ENCODE results near the gene TMEM205. TPM values are rescaled to one million over a fixed set of nuclear protein-coding genes. Genes with fewer than 3 reads are reported as not detected.

The TMEM205 gene
- 10 to 100 TPM; 31.1 to 33.2 TPM for total RNA-seq

- Mint-ChIP-seq H3K9me3 (peaks cover 14% of the 10 kb centered on the region), H3K4me1 (ENCODE audit: low read depth) (peaks cover 25% of the 10 kb centered on the region), H3K27ac (peak within 1 kb of the TSS; percentile 85), H3K27me3 (no peaks in the 10 kb centered on the region), H3K36me3 (peaks cover 10% of the 10 kb centered on the region), H3K4me3 (peak within 1 kb of the TSS; percentile 80)
- intact Hi-C loops (cut with micrococcal nuclease): loop anchor here (1.0 kb wide), 2 partner anchors 9 to 28 kb away; partner anchors contain the start of genes PLPPR2 and SWSAP1
- CTCF ChIA-PET: interaction anchor here (0.9 to 2.4 kb wide), 7 partner anchors 22 to 136 kb away, joined by 3 to 15 read pairs (median 7); partner anchors contain the start of gene SWSAP1
- POLR2A ChIA-PET: interaction anchor here (0.5 to 1.9 kb wide), 6 partner anchors 22 to 257 kb away, joined by 3 to 10 read pairs (median 3); partner anchors contain the start of genes LDLR and SWSAP1
- DNase-seq: peak; percentile 100
Measured at GRCh38 chr19:11346104-11346940, at the start of gene TMEM205, which contains the start of gene CCDC159. TSS of gene TMEM205 (minus strand) at chr19:11346268. CDS start at chr19:11345619, 649 bp downstream. TSS of gene CCDC159 (plus strand) at chr19:11346519. CDS start at chr19:11346607, 88 bp downstream.

- Mint-ChIP-seq H3K36me3 (no peaks in the 10 kb centered on the region), H3K4me1 (ENCODE audit: low read depth) (peaks cover 6% of the 10 kb centered on the region), H3K4me3 (no peak overlapping the region), H3K9me3 (peaks cover 3% of the 10 kb centered on the region), H3K27ac (no peak overlapping the region), H3K27me3 (peaks cover 4% of the 10 kb centered on the region)
- intact Hi-C loops (cut with micrococcal nuclease): no loop called here
- no peak for DNase-seq
- POLR2A ChIA-PET: interaction anchor here (1.6 kb wide), 1 partner anchor 9 kb away, joined by 3 read pairs; no protein-coding TSS in a partner anchor
- CTCF ChIA-PET: interaction anchor here (0.8 to 2.5 kb wide), 2 partner anchors 8 to 10 kb away, joined by 3 to 9 read pairs; no protein-coding TSS in a partner anchor
Measured at GRCh38 chr19:11390933-11391680, 45.0 kb upstream of the TMEM205 start.

- Mint-ChIP-seq H3K27ac (no peak overlapping the region), H3K4me1 (ENCODE audit: low read depth) (peaks cover 6% of the 10 kb centered on the region), H3K4me3 (no peak overlapping the region), H3K27me3 (peaks cover 3% of the 10 kb centered on the region), H3K9me3 (peaks cover 3% of the 10 kb centered on the region), H3K36me3 (no peaks in the 10 kb centered on the region)
- ChIA-PET POLR2A (interaction anchor here (1.6 kb wide), 1 partner anchor 9 kb away, joined by 3 read pairs; no protein-coding TSS in a partner anchor), CTCF (interaction anchor here (2.5 kb wide), 1 partner anchor 9 kb away, joined by 9 read pairs; no protein-coding TSS in a partner anchor)
- DNase-seq: no peak
- intact Hi-C loops (cut with micrococcal nuclease): no loop called here
Measured at GRCh38 chr19:11390359-11390758, 44.3 kb upstream of the TMEM205 start.

GRCh38 chr19:11387162-11388034 lies 41.3 kb upstream of the TMEM205 start:
- Mint-ChIP-seq H3K27ac (no peak overlapping the region), H3K27me3 (peaks cover 5% of the 10 kb centered on the region), H3K9me3 (peaks cover 3% of the 10 kb centered on the region), H3K4me1 (ENCODE audit: low read depth) (peaks cover 11% of the 10 kb centered on the region), H3K36me3 (no peaks in the 10 kb centered on the region), H3K4me3 (no peak overlapping the region)
- intact Hi-C loops (cut with micrococcal nuclease): no loop called here
- POLR2A ChIA-PET: interaction anchor here (0.6 kb wide), 1 partner anchor 24 kb away, joined by 3 read pairs; no protein-coding TSS in a partner anchor
- no peak for DNase-seq
- CTCF ChIA-PET: interaction anchor here (0.6 kb wide), 2 partner anchors 41 to 133 kb away, joined by 3 to 5 read pairs; no protein-coding TSS in a partner anchor

- peaks cover 2% of the 10 kb centered on the region for H3K36me3 Mint-ChIP-seq
- H3K27me3 Mint-ChIP-seq: peaks cover 10% of the 10 kb centered on the region
- H3K4me3 Mint-ChIP-seq: no peak overlapping the region
- ChIA-PET CTCF (interaction anchor here (1.0 to 2.2 kb wide), 2 partner anchors 11 to 38 kb away, joined by 3 to 17 read pairs; partner anchors contain the start of gene SWSAP1), POLR2A (no interaction called here)
- no peak overlapping the region for H3K27ac Mint-ChIP-seq
- intact Hi-C loops (cut with micrococcal nuclease): no loop called here
- peaks cover 25% of the 10 kb centered on the region for H3K4me1 Mint-ChIP-seq (ENCODE audit: low read depth)
- no peak for DNase-seq
- H3K9me3 Mint-ChIP-seq: no peaks in the 10 kb centered on the region
Measured at GRCh38 chr19:11384778-11385129, 38.7 kb upstream of the TMEM205 start.

- ChIA-PET POLR2A (interaction anchor here (0.9 to 1.8 kb wide), 3 partner anchors 9 to 62 kb away, joined by 3 to 7 read pairs (median 3); partner anchors contain the start of genes ODAD3 and SWSAP1), CTCF (interaction anchor here (0.6 to 2.2 kb wide), 14 partner anchors 9 to 420 kb away, joined by 3 to 17 read pairs (median 4); partner anchors contain the start of genes CCDC159, ODAD3, PRKCSH and RAB3D)
- H3K4me3 Mint-ChIP-seq: no peak overlapping the region
- peaks cover 27% of the 10 kb centered on the region for H3K4me1 Mint-ChIP-seq (ENCODE audit: low read depth)
- no peak overlapping the region for H3K27ac Mint-ChIP-seq
- no peaks in the 10 kb centered on the region for H3K9me3 Mint-ChIP-seq
- H3K36me3 Mint-ChIP-seq: peaks cover 2% of the 10 kb centered on the region
- peaks cover 10% of the 10 kb centered on the region for H3K27me3 Mint-ChIP-seq
- intact Hi-C loops (cut with micrococcal nuclease): no loop called here
- DNase-seq: no peak
Measured at GRCh38 chr19:11383706-11384048, 37.6 kb upstream of the TMEM205 start.

- Mint-ChIP-seq H3K4me1 (ENCODE audit: low read depth) (peaks cover 31% of the 10 kb centered on the region), H3K27ac (no peak overlapping the region), H3K36me3 (peaks cover 6% of the 10 kb centered on the region), H3K27me3 (peaks cover 10% of the 10 kb centered on the region), H3K4me3 (peak overlapping the region; percentile 57), H3K9me3 (no peaks in the 10 kb centered on the region)
- peak; percentile 64 for DNase-seq
- CTCF ChIA-PET: interaction anchor here (0.6 to 2.2 kb wide), 15 partner anchors 8 to 419 kb away, joined by 3 to 17 read pairs (median 4); partner anchors contain the start of genes CCDC159, ODAD3, PRKCSH and RAB3D
- POLR2A ChIA-PET: interaction anchor here (0.9 to 1.8 kb wide), 3 partner anchors 8 to 63 kb away, joined by 3 to 7 read pairs (median 3); partner anchors contain the start of genes ODAD3 and SWSAP1
- intact Hi-C loops (cut with micrococcal nuclease): loop anchor here (1.0 kb wide), 1 partner anchor 9 kb away; the partner anchor contains the start of gene SWSAP1
Measured at GRCh38 chr19:11382898-11383705, 37.0 kb upstream of the TMEM205 start.

- peak; percentile 98 for DNase-seq
- Mint-ChIP-seq H3K27me3 (peaks cover 10% of the 10 kb centered on the region), H3K36me3 (peaks cover 17% of the 10 kb centered on the region), H3K4me1 (ENCODE audit: low read depth) (peaks cover 40% of the 10 kb centered on the region), H3K9me3 (no peaks in the 10 kb centered on the region), H3K4me3 (peak overlapping the region; percentile 81), H3K27ac (peak overlapping the region; percentile 90)
- POLR2A ChIA-PET: interaction anchor here (0.6 to 2.6 kb wide), 11 partner anchors 10 to 292 kb away, joined by 3 to 11 read pairs (median 4); partner anchors contain the start of genes CCDC159, ELAVL3, LDLR and ODAD3
- CTCF ChIA-PET: interaction anchor here (0.6 to 2.7 kb wide), 26 partner anchors 9 to 975 kb away, joined by 3 to 35 read pairs (median 5); partner anchors contain the start of genes CCDC159, ECSIT, ELAVL3 and ODAD3
- intact Hi-C loops (cut with micrococcal nuclease): loop anchor here (1.0 to 2.0 kb wide), 2 partner anchors 54 to 102 kb away; partner anchors contain the start of genes ODAD3 and PRKCSH
Measured at GRCh38 chr19:11380653-11381537, 34.8 kb upstream of the TMEM205 start.

- Mint-ChIP-seq H3K27me3 (peaks cover 10% of the 10 kb centered on the region), H3K36me3 (peaks cover 21% of the 10 kb centered on the region), H3K27ac (peak overlapping the region; percentile 90), H3K4me1 (ENCODE audit: low read depth) (peaks cover 43% of the 10 kb centered on the region), H3K9me3 (no peaks in the 10 kb centered on the region), H3K4me3 (peak overlapping the region; percentile 81)
- CTCF ChIA-PET: interaction anchor here (0.5 to 2.7 kb wide), 4 partner anchors 11 to 972 kb away, joined by 3 to 35 read pairs (median 14); partner anchors contain the start of gene ELAVL3
- intact Hi-C loops (cut with micrococcal nuclease): loop anchor here (2.0 kb wide), 1 partner anchor 103 kb away; no protein-coding TSS in a partner anchor
- POLR2A ChIA-PET: interaction anchor here (1.8 to 2.6 kb wide), 2 partner anchors 34 to 103 kb away, joined by 6 to 9 read pairs; partner anchors contain the start of genes CCDC159 and TMEM205
- no peak for DNase-seq
Measured at GRCh38 chr19:11379857-11380350, 33.8 kb upstream of the TMEM205 start.
